GM12865 (cell line): ENCODE results near the gene C1QTNF2.

Experiments used
- DNase-seq: peaks from one replicate; pipeline ENCODE4 v3.0.0; 2010; ENCODE audit warnings: low read depth
- H3K4me3 ChIP-seq: 2 replicates; pipeline ENCODE4 v1.5.1; 2011; ENCODE audit warnings: mild to moderate bottlenecking, low read depth, low read length, control low read depth
- TF ChIP-seq, protein P1 (sequence below): IDR thresholded peaks from 2 replicates; pipeline ENCODE4 v1.5.1; 2011; ENCODE audit warnings: low read length, control low read depth, low read depth, inconsistent platforms; ENCODE audit not compliant: insufficient read depth; ENCODE audit errors: missing control alignments

Gene C1QTNF2

DNA sequence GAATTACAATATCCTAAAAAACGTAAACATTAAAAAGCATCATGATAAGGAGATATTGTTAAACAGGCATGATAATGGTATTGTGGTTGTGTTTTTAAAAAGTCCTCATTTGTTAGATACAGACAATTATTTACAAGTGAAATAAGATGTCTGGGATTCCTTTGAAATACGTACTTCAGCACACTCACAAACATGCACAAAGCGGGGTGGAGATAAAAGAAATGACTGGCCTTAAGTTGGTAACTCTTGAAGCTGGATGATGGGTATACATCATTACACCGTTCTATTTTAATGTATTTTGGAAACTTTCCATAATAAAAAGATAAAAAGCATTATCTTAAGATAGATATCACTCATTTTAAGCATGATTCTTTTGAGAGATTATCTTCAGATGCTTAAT is 28.4 kb upstream of the C1QTNF2 start:
- TF ChIP-seq, protein P1, sequence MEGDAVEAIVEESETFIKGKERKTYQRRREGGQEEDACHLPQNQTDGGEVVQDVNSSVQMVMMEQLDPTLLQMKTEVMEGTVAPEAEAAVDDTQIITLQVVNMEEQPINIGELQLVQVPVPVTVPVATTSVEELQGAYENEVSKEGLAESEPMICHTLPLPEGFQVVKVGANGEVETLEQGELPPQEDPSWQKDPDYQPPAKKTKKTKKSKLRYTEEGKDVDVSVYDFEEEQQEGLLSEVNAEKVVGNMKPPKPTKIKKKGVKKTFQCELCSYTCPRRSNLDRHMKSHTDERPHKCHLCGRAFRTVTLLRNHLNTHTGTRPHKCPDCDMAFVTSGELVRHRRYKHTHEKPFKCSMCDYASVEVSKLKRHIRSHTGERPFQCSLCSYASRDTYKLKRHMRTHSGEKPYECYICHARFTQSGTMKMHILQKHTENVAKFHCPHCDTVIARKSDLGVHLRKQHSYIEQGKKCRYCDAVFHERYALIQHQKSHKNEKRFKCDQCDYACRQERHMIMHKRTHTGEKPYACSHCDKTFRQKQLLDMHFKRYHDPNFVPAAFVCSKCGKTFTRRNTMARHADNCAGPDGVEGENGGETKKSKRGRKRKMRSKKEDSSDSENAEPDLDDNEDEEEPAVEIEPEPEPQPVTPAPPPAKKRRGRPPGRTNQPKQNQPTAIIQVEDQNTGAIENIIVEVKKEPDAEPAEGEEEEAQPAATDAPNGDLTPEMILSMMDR = no peak
- H3K4me3 ChIP-seq = peak overlapping the region; percentile 79
- no peak for DNase-seq

DNA sequence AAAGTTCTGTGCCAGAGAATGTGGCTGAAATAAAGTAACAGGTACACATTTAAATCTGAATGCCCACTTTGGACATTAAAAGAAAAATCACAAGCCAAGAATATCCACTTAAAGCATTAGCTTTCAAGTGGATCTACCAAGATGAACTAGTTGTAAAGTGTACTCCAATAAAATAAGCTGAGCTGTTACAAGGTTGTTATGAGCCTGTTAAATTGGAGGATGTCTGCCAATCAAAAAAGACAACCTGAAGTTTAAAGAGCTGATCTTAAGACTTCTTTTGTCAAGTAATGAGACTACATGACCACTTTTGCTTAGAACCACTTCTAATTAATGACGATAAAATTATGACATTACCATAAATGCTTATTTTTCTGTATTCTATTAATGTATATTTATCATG is 27.1 kb upstream of the C1QTNF2 start:
- TF ChIP-seq, protein P1 = no peak
- DNase-seq = no peak
- no peak overlapping the region for H3K4me3 ChIP-seq

DNA sequence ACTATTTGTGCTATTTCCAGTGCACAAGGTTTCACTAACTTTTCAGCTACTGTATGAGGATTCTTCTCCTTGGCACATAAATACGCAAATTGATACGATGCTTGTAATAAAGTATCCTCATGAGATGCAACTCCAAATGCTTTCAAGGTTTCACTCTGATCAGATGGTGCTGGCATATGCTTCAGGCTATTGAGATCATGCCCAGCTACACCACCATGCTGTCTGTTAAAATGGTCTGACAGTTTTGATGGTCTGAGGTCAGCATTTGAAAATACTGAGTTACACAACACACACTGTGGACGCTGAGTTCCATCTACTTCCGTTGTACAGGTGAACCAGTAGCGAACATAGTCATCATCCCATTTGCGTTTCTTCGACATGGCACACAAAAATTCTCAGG is 24.7 kb upstream of the C1QTNF2 start:
- no peak overlapping the region for H3K4me3 ChIP-seq
- DNase-seq = no peak
- TF ChIP-seq, protein P1 = no peak

DNA sequence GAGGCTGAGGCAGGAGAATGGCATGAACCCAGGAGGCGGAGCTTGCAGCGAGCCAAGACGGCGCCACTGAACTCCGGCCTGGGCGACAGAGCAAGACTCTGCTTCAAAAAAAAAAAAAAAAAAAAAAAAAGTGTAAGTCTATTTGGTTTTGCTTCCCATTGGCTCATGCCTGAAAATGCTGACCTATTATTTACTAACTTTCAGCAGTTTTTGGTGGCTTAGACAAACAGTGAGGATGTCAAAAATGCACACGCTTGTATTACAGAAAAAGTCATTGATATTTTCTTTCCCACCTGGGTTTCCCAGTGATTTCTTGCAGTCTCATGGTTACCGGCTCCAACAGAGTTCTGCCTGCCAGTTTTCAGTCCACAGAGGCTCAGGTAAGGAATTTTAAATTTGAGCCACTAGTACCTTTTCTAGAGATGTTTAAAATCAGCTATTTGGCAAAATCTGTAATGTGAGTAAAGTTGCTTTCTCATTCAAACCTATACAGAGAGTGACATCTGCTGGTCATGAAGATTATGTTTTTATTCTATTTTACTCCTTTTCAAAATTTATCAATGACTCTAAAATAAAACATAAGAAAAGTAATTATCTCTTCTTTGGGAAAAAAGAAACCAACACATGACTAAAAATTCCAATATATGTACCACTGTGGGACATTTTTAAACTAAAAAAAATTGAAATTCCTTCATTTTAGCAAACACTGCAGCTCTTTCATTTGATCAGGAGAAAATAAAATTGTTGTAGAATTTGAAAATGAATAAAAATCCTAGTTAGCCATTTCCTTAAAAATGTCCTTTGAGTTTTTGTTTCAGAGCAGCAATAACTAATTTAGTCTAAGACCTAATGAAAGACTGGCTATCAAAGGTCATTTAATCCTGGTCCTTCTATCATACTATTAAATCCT is 20.6 kb upstream of the C1QTNF2 start:
- DNase-seq = peak; percentile 11
- TF ChIP-seq, protein P1 = peak; percentile 35
- H3K4me3 ChIP-seq = no peak overlapping the region

DNA sequence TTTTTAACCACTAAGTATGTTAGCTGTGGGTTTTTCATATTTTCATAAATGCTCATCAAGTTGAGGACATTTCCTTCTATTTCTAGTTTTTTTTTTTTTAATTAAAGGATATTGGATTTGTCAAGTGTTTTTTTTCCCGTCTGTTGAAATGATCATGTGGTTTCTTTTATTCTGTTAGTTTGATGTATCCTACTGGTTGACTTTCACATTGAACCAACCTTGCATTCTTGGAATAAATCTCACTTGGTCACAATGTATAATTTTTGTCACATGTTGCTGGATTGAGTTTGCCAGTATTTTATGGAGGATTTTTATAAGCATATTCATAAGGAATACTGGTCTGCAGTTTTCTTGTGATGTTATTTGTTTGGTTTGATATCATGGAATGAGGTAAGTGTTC is 17.0 kb upstream of the C1QTNF2 start:
- H3K4me3 ChIP-seq = no peak overlapping the region
- TF ChIP-seq, protein P1 = no peak
- DNase-seq = no peak

DNA sequence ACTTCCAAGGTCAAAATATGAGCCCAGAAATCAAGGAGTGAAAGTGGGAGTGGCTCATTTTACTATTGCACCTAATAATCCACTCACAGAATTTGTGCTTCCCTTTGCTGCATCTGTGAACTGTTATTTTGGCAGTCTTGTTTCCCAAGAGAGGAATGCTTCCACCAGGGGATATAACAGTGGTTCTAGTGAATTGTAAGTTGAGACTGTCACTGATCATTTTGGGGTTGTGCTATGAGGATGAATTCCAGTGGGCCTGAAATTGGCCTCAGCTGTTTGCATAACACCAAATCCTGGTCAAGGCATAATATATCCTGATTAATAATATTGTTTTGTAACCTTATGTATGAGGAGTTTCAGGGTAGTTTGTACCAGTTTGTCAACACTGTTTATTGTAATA is 15.1 kb upstream of the C1QTNF2 start:
- no peak overlapping the region for H3K4me3 ChIP-seq
- TF ChIP-seq, protein P1 = no peak
- no peak for DNase-seq
